ENCODE results near the gene RASGRP1. TPM values are rescaled to one million over a fixed set of nuclear protein-coding genes. Genes with fewer than 3 reads are reported as not detected.

RASGRP1 gene
- total RNA-seq, 1 experiment from 2014 or later = 0.85 TPM

DNA sequence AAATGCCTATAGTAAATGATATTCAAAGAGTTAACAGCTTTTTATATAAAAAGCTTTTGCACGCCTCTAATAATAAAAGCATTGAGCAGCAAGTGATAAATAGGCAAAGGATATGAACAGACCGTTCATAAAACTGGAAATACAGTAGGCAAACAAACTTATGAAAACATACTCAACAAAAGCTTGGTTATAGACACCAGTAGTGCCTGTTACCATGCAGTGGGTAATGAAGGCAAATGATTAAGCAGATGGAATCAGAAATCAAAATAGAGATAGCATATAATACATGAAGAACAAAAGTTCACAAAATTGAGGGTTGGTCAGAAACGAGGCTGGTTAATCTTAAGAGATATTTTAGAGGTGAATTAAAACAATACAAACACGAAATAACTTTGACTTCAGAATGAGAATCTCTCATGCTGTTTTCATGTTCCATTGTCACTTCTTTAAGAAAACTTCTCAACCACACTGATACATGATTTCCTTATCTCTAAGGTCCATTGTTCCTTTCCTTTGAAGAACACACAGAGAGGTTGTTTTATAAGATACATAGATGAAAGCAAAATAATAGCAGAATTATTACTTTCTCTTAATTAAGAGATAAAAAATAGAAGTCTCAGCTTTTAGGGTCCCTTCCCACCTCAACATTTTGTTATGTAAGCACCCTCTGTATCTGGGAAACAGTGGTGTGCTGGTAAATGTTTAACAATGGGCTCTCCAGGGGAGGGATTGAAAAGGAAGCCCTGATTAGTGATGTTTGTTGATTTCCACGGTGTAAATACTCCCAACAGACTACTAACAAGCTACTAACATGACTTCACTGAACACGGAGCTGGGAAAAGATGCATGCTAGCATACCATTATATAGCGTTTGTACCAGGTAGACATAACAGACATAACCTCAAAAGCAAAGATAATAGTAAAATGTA, 12.6 kb downstream of the RASGRP1 start:
- H2BK20ac ChIP-seq (ENCODE audit: low read depth, low read length, poor library complexity, severe bottlenecking) = no peak overlapping the region
- no peaks in the 10 kb centered on the region for H3K23me2 ChIP-seq (ENCODE audit: insufficient read length, low read depth, low read length, poor library complexity, severe bottlenecking)
- H2BK12ac ChIP-seq (ENCODE audit: insufficient read length, low read depth, low read length) = no peak overlapping the region
- no peak overlapping the region for H2BK120ac ChIP-seq (ENCODE audit: low read depth, low read length, poor library complexity, severe bottlenecking)
- no peak overlapping the region for H3K4ac ChIP-seq (ENCODE audit: low read depth, low read length)
- no peak for DNase-seq
- no peaks in the 10 kb centered on the region for H3K79me1 ChIP-seq (ENCODE audit: insufficient read depth, low read depth, low read length, poor library complexity, severe bottlenecking)
- no peak overlapping the region for H3K56ac ChIP-seq (ENCODE audit: insufficient read length, low read depth, low read length)
- H2AK5ac ChIP-seq (ENCODE audit: insufficient read length, low read length) = no peak overlapping the region
- H4K91ac ChIP-seq (ENCODE audit: insufficient read length, low read depth, low read length) = no peak overlapping the region
- H4K5ac ChIP-seq (ENCODE audit: insufficient read length, low read depth, low read length) = no peak overlapping the region
- Mint-ChIP-seq H3K4me1 (peaks cover 17 to 23% of the 10 kb centered on the region in 2 experiments), H3K27ac (no peak overlapping the region), H3K4me3 (no peak overlapping the region; a peak in 1 of 5 replicates), H3K9me3 (no peaks in the 10 kb centered on the region), H3K27me3 (ENCODE audit: low read depth) (peaks cover 3% of the 10 kb centered on the region; the same call in 1 of the 2 replicates), H3K36me3 (ENCODE audit: insufficient read depth in 1 of 3, low read depth in 3 of 3) (no peaks in the 10 kb centered on the region; a peak in 1 of 7 replicates)
- H3K27ac ChIP-seq (ENCODE audit: insufficient read length, low read depth, low read length) = no peak overlapping the region
- WGBS (ENCODE audit: extremely low coverage, insufficient read length, low lambda C conversion rate) = no CpG with 5 or more reads among the region's 7 CpGs
- no peak overlapping the region for H2BK15ac ChIP-seq (ENCODE audit: low read depth, low read length)
- H2BK5ac ChIP-seq (ENCODE audit: insufficient read length, low read length) = no peak overlapping the region
- no peak overlapping the region for H2AFZ ChIP-seq (ENCODE audit: low read length)
- no peak for TF ChIP-seq CTCF (conservative IDR thresholded peaks at IDR 0.05)
- no peaks in the 10 kb centered on the region for H3K79me2 ChIP-seq (ENCODE audit: insufficient read depth, low read length)
- no peak overlapping the region for H3K23ac ChIP-seq (ENCODE audit: insufficient read length, low read depth, low read length)
- H3K4me2 ChIP-seq (ENCODE audit: insufficient read depth, insufficient read length, low read length) = no peak overlapping the region
- no peaks in the 10 kb centered on the region for H4K20me1 ChIP-seq (ENCODE audit: control insufficient read depth, insufficient read depth, insufficient read length)
- no peaks in the 10 kb centered on the region for H3K9me3 ChIP-seq (ENCODE audit: control insufficient read depth, low read depth, low read length)
- no peak overlapping the region for H4K8ac ChIP-seq (replicated peaks; ENCODE audit: insufficient read length, low read depth, low read length)
- no peaks in the 10 kb centered on the region for H3K4me1 ChIP-seq (ENCODE audit: insufficient read depth, low read length)
- no peak overlapping the region for H3K18ac ChIP-seq (ENCODE audit: insufficient read length, low read depth, low read length)
- H3T11ph ChIP-seq (ENCODE audit: low read length) = no peak overlapping the region
- H3K9ac ChIP-seq (ENCODE audit: extremely low read depth, insufficient read length, low read length) = no peak overlapping the region
- no peak overlapping the region for H3K14ac ChIP-seq (ENCODE audit: insufficient read depth, low read length)
- H3K27me3 ChIP-seq (ENCODE audit: insufficient read depth, low read length) = no peaks in the 10 kb centered on the region
